Measurements from ENCODE around the gene MPHOSPH6. TPM values are rescaled to one million over a fixed set of nuclear protein-coding genes. Genes with fewer than 3 reads are reported as not detected.

Gene MPHOSPH6
- total and polyA plus RNA-seq, 2 of the 8 experiments (the other 6 are each of a cell fraction or from before 2014, with no cell fraction given): 19.7 to 32.9 TPM

- H3K18ac ChIP-seq (ENCODE audit: extremely low read depth, low read length): no peak overlapping the region
- H2BK20ac ChIP-seq (ENCODE audit: low read length): no peak overlapping the region
- no peak for FAIRE-seq
- no peak overlapping the region for H3K14ac ChIP-seq (ENCODE audit: insufficient read length)
- ChIA-PET POLR2A (ENCODE audit: partially characterized antibody) (interaction anchor here (1.5 to 3.0 kb wide), 2 partner anchors 14 to 30 kb away, joined by 4 to 10 read pairs; no protein-coding TSS in a partner anchor), CTCF (ENCODE audit: partially characterized antibody) (no interaction called here)
- no peaks in the 10 kb centered on the region for H3K9me3 ChIP-seq (ENCODE audit: insufficient read depth in 2 of 2, low read depth in 1 of 2, low read length in 1 of 2)
- H2AK5ac ChIP-seq (ENCODE audit: low read depth, low read length): no peak overlapping the region
- H4K8ac ChIP-seq (ENCODE audit: extremely low read depth, insufficient read depth, low read length): no peak overlapping the region
- WGBS, 2 experiments (ENCODE audit: extremely low coverage in 1 of 2, insufficient coverage in 1 of 2, insufficient read length in 1 of 2, insufficient replicate concordance in 2 of 2, low coverage in 1 of 2, low lambda C conversion rate in 2 of 2, missing lambda C conversion rate in 1 of 2): 100% methylated on average over 2 of the region's 2 CpGs; no CpG with 5 or more reads in 1 of the 2 experiments
- no peak overlapping the region for H3K4me3 ChIP-seq (ENCODE audit: extremely low read depth in 1 of 4, insufficient read depth in 2 of 4, low read depth in 3 of 4, low read length in 4 of 4)
- peaks cover 0 to 28% (median 16%) of the 10 kb centered on the region in 4 experiments; a peak in 7 of 8 replicates for H3K36me3 ChIP-seq (ENCODE audit: control insufficient read depth in 2 of 4, insufficient read depth in 4 of 4, low read length in 3 of 4)
- no peak for TF ChIP-seq TBP (IDR thresholded peaks at IDR 0.05; ENCODE audit: low read depth, low read length)
- TF ChIP-seq SAP30 (IDR thresholded peaks at IDR 0.05; ENCODE audit: insufficient read depth, insufficient replicate concordance, low read length): no peak
- TF ChIP-seq POU5F1 (IDR thresholded peaks at IDR 0.05; ENCODE audit: low read depth, low read length): no peak
- TF ChIP-seq RBBP5 (IDR thresholded peaks at IDR 0.05; ENCODE audit: borderline replicate concordance, low read depth, low read length): no peak
- no peak for TF ChIP-seq E2F6 (IDR thresholded peaks at IDR 0.05)
- no peak for TF ChIP-seq CHD2 (IDR thresholded peaks at IDR 0.05; ENCODE audit: low read length)
- no peak overlapping the region for H2AFZ ChIP-seq (ENCODE audit: low read length)
- H4K5ac ChIP-seq (ENCODE audit: insufficient read length, low read depth, low read length): no peak overlapping the region
- no peak overlapping the region for H3K56ac ChIP-seq (replicated peaks; ENCODE audit: insufficient read length, low read depth, low read length)
- no peak overlapping the region for H3K4me2 ChIP-seq (ENCODE audit: insufficient read depth in 1 of 2, low read depth in 2 of 2, low read length in 2 of 2)
- H4K91ac ChIP-seq (replicated peaks; ENCODE audit: insufficient read length, low read length): no peak overlapping the region
- H4K20me1 ChIP-seq (replicated peaks in 1 of 2; ENCODE audit: control insufficient read depth in 1 of 2, insufficient read depth in 2 of 2, low read length in 2 of 2): no peaks in the 10 kb centered on the region
- H3K27ac ChIP-seq (ENCODE audit: low read depth, low read length): no peak overlapping the region
- H3K4me1 ChIP-seq (replicated peaks in 1 of 4; ENCODE audit: control insufficient read depth in 3 of 4, insufficient read depth in 4 of 4, low read length in 3 of 4): 0 out of 7 replicates have a peak, but pooled peaks cover 0 to 2% (median 0%) of the 10 kb centered on the region in 4 experiments
- peaks cover 0 to 36% of the 10 kb centered on the region in 2 experiments; a peak in 2 of 4 replicates for H3K79me2 ChIP-seq (ENCODE audit: control insufficient read depth in 1 of 2, insufficient read depth in 2 of 2, low read length in 2 of 2)
- no peaks in the 10 kb centered on the region for H3K23me2 ChIP-seq (ENCODE audit: low read depth, low read length)
- no peak overlapping the region for H2BK15ac ChIP-seq (ENCODE audit: low read length)
- H3K27me3 ChIP-seq (replicated peaks in 1 of 4; ENCODE audit: control insufficient read depth in 3 of 4, extremely low read depth in 1 of 4, insufficient read depth in 3 of 4, low read length in 3 of 4): no peaks in the 10 kb centered on the region; a peak in 1 of 7 replicates
- H2BK5ac ChIP-seq (ENCODE audit: low read depth, low read length): no peak overlapping the region
- no peak overlapping the region for H2BK120ac ChIP-seq (replicated peaks; ENCODE audit: low read depth, low read length)
- no peak for DNase-seq (ENCODE audit: low read depth in 1 of 2, low spot score in 2 of 2)
- H3K23ac ChIP-seq (ENCODE audit: insufficient read length): no peak overlapping the region
- H3K9ac ChIP-seq (replicated peaks in 1 of 4; ENCODE audit: extremely low read depth in 1 of 4, low read depth in 3 of 4, low read length in 3 of 4): no peak overlapping the region
- no peak overlapping the region for H2BK12ac ChIP-seq (ENCODE audit: low read depth, low read length)
- H3K4ac ChIP-seq (replicated peaks; ENCODE audit: insufficient read length, low read depth, low read length): no peak overlapping the region
- H3K79me1 ChIP-seq (ENCODE audit: low read depth, low read length): no peaks in the 10 kb centered on the region; the same call in 1 of the 2 replicates
These were observed 17.8 kb downstream of the MPHOSPH6 start for GRCh38 chr16:82152196-82152595.

All from H1 (cell line).